ENCODE data around the gene PROK1.
"Not testable (repeated sequence)": the region's sequence is repeated elsewhere in the genome, so short reads cannot be mapped to it uniquely, and the experiment has no call there.

Gene PROK1

GRCh38 chr1:110434946-110435345 is 16.0 kb upstream of the PROK1 start:
- no peak for DNase-seq

- DNase-seq: no peak
These were observed 14.3 kb upstream of the PROK1 start for GRCh38 chr1:110436635-110437034.

- DNase-seq: not testable (repeated sequence)
These were observed 13.2 kb upstream of the PROK1 start for GRCh38 chr1:110437645-110438299.

GRCh38 chr1:110438893-110439292 is 12.1 kb upstream of the PROK1 start:
- no peak for DNase-seq

- DNase-seq: not testable (repeated sequence)
These were observed 11.1 kb upstream of the PROK1 start for GRCh38 chr1:110439873-110440272.

GRCh38 chr1:110440877-110441276 is 10.1 kb upstream of the PROK1 start:
- DNase-seq: no peak

- no peak for DNase-seq
These were observed 9.1 kb upstream of the PROK1 start for GRCh38 chr1:110441888-110442287.

GRCh38 chr1:110443451-110443850 is 7.5 kb upstream of the PROK1 start:
- no peak for DNase-seq

- no peak for DNase-seq
These were observed 6.4 kb upstream of the PROK1 start for GRCh38 chr1:110444561-110444960.

- DNase-seq: no peak
These were observed 993 bp upstream of the PROK1 start for GRCh38 chr1:110449661-110450651.

- no peak for DNase-seq
These were observed 1.4 kb downstream of the PROK1 start for GRCh38 chr1:110452330-110452729.

GRCh38 chr1:110453829-110454228 is 2.9 kb downstream of the PROK1 start:
- no peak for DNase-seq

GRCh38 chr1:110454328-110454727 is 3.4 kb downstream of the PROK1 start:
- DNase-seq: no peak

- no peak for DNase-seq
These were observed 4.2 kb downstream of the PROK1 start for GRCh38 chr1:110455151-110455550.

- no peak for DNase-seq
These were observed 6.3 kb downstream of the PROK1 start for GRCh38 chr1:110457206-110457605.

- peak; percentile 81 for DNase-seq
These were observed 9.6 kb downstream of the PROK1 start for GRCh38 chr1:110460253-110461220.

GRCh38 chr1:110462093-110462492 is 11.1 kb downstream of the PROK1 start:
- DNase-seq: no peak

GRCh38 chr1:110462964-110463363 is 12.0 kb downstream of the PROK1 start:
- no peak for DNase-seq

GRCh38 chr1:110463725-110464124 is 12.8 kb downstream of the PROK1 start:
- no peak for DNase-seq

GRCh38 chr1:110464340-110464739 is 13.4 kb downstream of the PROK1 start:
- no peak for DNase-seq

GRCh38 chr1:110465038-110465813 is 14.3 kb downstream of the PROK1 start:
- no peak for DNase-seq

GRCh38 chr1:110465814-110466380 is 14.9 kb downstream of the PROK1 start:
- no peak for DNase-seq
